ENCODE results near the gene RAD51B.

DNA sequence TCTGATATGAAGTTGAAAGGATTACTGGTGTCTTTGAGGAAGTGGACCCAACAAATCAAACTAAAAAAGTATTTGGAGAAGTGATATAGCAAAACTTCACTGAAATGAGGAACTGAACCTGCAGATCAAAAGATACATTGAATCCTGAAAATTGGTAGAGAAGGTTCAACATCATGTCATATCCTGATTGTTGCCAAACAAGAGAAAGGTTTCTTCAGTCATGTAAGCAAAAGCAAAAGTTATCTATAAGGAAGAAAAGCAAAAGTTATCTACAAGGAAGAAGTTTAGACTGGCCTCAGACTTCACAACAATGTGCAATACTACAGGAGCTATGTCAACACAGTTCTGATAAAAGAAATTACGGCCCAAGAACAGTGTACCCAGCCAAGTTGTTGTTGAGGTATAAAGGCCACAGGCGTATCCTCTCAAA lies 142.7 kb downstream of the RAD51B start:
- TF ChIP-seq, protein P1, sequence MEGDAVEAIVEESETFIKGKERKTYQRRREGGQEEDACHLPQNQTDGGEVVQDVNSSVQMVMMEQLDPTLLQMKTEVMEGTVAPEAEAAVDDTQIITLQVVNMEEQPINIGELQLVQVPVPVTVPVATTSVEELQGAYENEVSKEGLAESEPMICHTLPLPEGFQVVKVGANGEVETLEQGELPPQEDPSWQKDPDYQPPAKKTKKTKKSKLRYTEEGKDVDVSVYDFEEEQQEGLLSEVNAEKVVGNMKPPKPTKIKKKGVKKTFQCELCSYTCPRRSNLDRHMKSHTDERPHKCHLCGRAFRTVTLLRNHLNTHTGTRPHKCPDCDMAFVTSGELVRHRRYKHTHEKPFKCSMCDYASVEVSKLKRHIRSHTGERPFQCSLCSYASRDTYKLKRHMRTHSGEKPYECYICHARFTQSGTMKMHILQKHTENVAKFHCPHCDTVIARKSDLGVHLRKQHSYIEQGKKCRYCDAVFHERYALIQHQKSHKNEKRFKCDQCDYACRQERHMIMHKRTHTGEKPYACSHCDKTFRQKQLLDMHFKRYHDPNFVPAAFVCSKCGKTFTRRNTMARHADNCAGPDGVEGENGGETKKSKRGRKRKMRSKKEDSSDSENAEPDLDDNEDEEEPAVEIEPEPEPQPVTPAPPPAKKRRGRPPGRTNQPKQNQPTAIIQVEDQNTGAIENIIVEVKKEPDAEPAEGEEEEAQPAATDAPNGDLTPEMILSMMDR (IDR thresholded peaks at IDR 0.05) = no peak
- TF ChIP-seq POLR2A (IDR thresholded peaks at IDR 0.05) (no peak), POLR2AphosphoS5 (IDR thresholded peaks at IDR 0.05) (no peak)
